ENCODE data around the gene IFI27L2. TPM values are rescaled to one million over a fixed set of nuclear protein-coding genes. Genes with fewer than 3 reads are reported as not detected.

IFI27L2 gene
- total RNA-seq, 4 donors from 2014 or later: 32.8 to 108 (median 74.6) TPM; not detected in 1

DNA sequence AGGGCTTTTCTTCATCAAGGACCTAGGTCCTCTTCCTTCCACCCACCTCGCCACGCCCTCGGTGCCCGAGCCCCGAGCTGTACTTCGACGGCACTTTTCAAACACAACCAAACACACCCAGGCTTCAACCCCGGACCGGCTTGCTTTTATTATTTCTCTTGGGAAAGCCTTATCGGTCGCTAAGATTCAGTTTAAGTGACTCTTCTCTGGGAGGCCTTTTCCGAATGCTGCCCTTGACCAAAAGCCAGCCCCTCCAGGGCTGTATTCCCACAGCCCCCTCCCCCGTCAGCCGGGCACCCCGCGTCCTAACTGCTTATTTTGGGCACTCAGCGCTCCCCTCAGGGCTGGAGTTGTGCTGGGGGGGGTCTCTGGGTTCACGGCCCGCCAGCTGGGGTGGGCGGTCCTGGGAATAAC is 44.1 kb upstream of the IFI27L2 start:
- Histone ChIP-seq H3K27me3 (peaks cover 65% of the 10 kb centered on the region), H3K36me3 (no peaks in the 10 kb centered on the region), H3K9me3 (no peaks in the 10 kb centered on the region), H3K4me1 (peaks cover 0 to 20% (median 15%) of the 10 kb centered on the region in 4 donors), H3K4me3 (peak overlapping the region; percentile 32 to 60 (median 56)), H3K27ac (peak overlapping the region; percentile 20 to 55 (median 34))
- in situ Hi-C loops (cut with MboI; ENCODE audit: low pct_ligation_motif_present in 1 of 4, low pct_unique_long_range_greater_than_20kb in 1 of 4, low sequenced_read_pairs in 3 of 4): no loop called here
- DNase-seq: peak; percentile 11
- TF ChIP-seq, protein P1, sequence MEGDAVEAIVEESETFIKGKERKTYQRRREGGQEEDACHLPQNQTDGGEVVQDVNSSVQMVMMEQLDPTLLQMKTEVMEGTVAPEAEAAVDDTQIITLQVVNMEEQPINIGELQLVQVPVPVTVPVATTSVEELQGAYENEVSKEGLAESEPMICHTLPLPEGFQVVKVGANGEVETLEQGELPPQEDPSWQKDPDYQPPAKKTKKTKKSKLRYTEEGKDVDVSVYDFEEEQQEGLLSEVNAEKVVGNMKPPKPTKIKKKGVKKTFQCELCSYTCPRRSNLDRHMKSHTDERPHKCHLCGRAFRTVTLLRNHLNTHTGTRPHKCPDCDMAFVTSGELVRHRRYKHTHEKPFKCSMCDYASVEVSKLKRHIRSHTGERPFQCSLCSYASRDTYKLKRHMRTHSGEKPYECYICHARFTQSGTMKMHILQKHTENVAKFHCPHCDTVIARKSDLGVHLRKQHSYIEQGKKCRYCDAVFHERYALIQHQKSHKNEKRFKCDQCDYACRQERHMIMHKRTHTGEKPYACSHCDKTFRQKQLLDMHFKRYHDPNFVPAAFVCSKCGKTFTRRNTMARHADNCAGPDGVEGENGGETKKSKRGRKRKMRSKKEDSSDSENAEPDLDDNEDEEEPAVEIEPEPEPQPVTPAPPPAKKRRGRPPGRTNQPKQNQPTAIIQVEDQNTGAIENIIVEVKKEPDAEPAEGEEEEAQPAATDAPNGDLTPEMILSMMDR (IDR thresholded peaks at IDR 0.05): no peak
- TF ChIP-seq EP300 (IDR thresholded peaks at IDR 0.05; ENCODE audit: low read depth): no peak
- TF ChIP-seq POLR2AphosphoS5 (IDR thresholded peaks at IDR 0.05): no peak
- no peak for TF ChIP-seq POLR2A (IDR thresholded peaks at IDR 0.05)
- intact Hi-C loops (cut with DNase I; ENCODE audit: low total_unique reads): no loop called here
- 0 to 2% methylated on average over 3 to 20 of the region's 20 CpGs for WGBS, 2 donors (ENCODE audit: low coverage in 1 of 2)

DNA sequence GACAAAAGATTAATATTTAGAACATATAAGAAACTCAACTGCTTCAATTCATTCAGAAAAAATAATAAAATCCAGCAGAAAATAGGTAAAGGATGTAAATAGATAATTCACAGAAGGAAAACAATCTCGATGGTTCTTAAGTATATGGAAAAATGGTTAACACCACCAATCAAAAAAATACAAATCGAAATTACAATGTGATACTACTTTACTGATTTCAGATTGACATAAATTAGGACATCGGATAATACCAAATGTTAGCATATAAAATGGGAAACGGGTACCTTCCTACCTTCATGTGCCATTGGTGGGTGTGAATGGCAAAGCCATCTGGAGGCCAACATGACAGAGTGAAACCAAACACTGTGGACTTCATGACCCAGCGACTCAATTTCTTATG is 43.1 kb upstream of the IFI27L2 start:
- no peaks in the 10 kb centered on the region for H3K36me3 ChIP-seq
- WGBS, 2 donors (ENCODE audit: low coverage in 1 of 2): 59 to 84% methylated on average over 4 to 5 of the region's 5 CpGs
- no peak overlapping the region for H3K4me3 ChIP-seq
- peaks cover 0 to 20% (median 15%) of the 10 kb centered on the region in 4 donors for H3K4me1 ChIP-seq
- intact Hi-C loops (cut with DNase I; ENCODE audit: low total_unique reads): no loop called here
- H3K9me3 ChIP-seq: no peaks in the 10 kb centered on the region
- peaks cover 55% of the 10 kb centered on the region for H3K27me3 ChIP-seq
- TF ChIP-seq POLR2AphosphoS5 (IDR thresholded peaks at IDR 0.05) (no peak), EP300 (IDR thresholded peaks at IDR 0.05; ENCODE audit: low read depth) (no peak), POLR2A (IDR thresholded peaks at IDR 0.05) (no peak)
- TF ChIP-seq, protein P1 (IDR thresholded peaks at IDR 0.05): no peak
- no peak overlapping the region for H3K27ac ChIP-seq
- in situ Hi-C loops (cut with MboI; ENCODE audit: low pct_ligation_motif_present in 1 of 4, low pct_unique_long_range_greater_than_20kb in 1 of 4, low sequenced_read_pairs in 3 of 4): no loop called here
- no peak for DNase-seq

DNA sequence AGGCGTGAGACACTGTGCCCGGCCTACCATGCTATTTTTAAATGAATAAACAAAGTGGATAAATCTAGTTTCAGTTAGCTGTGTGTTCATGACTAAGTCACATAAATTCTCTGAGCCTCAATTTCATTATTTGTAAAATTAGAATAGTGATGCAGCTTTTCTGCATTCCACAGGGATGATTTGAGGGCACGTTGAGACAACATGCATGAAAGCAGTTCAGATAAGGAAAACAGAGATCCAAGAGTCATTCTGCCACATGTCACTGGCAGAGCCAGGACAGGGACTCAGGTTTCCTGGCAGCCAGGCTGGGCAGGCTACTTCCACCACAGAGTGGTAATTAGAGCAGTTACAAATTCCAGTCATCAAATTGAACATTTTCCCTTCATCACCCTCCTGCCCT is 41.8 kb upstream of the IFI27L2 start:
- 17 to 34% methylated on average over 3 of the region's 3 CpGs for WGBS, 2 donors (ENCODE audit: low coverage in 1 of 2)
- intact Hi-C loops (cut with DNase I; ENCODE audit: low total_unique reads): no loop called here
- no peak for DNase-seq
- Histone ChIP-seq H3K9me3 (no peaks in the 10 kb centered on the region), H3K4me1 (peaks cover 0 to 20% (median 15%) of the 10 kb centered on the region in 4 donors), H3K36me3 (no peaks in the 10 kb centered on the region), H3K27me3 (peaks cover 45% of the 10 kb centered on the region), H3K4me3 (no peak overlapping the region), H3K27ac (no peak overlapping the region)
- TF ChIP-seq POLR2AphosphoS5 (IDR thresholded peaks at IDR 0.05): no peak
- TF ChIP-seq EP300 (IDR thresholded peaks at IDR 0.05; ENCODE audit: low read depth): no peak
- no peak for TF ChIP-seq POLR2A (IDR thresholded peaks at IDR 0.05)
- TF ChIP-seq, protein P1 (IDR thresholded peaks at IDR 0.05): no peak
- in situ Hi-C loops (cut with MboI; ENCODE audit: low pct_ligation_motif_present in 1 of 4, low pct_unique_long_range_greater_than_20kb in 1 of 4, low sequenced_read_pairs in 3 of 4): no loop called here

DNA sequence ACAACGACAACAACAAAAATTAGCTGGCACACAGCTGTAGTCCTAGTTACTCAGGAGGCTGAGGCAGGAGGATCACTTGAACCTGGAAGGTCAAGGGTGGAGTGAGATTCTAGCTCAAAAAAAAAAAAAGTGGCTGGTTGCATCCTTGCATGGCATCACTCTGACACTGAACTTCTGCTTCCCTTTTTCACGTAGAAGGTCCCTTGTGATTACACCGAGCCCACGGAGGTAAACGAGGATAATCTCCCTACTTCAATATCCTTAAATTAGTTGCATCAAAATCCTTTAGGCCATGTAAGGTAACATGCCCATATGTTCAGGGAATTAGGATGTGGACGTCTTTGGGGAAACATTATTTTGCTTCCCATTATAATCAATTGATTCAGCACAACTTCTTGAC is 40.7 kb upstream of the IFI27L2 start:
- Histone ChIP-seq H3K36me3 (no peaks in the 10 kb centered on the region), H3K27me3 (peaks cover 38% of the 10 kb centered on the region), H3K9me3 (no peaks in the 10 kb centered on the region), H3K27ac (no peak overlapping the region), H3K4me1 (peaks cover 0 to 15% (median 14%) of the 10 kb centered on the region in 4 donors), H3K4me3 (no peak overlapping the region)
- in situ Hi-C loops (cut with MboI; ENCODE audit: low pct_ligation_motif_present in 1 of 4, low pct_unique_long_range_greater_than_20kb in 1 of 4, low sequenced_read_pairs in 3 of 4) (no loop called here), intact Hi-C loops (cut with DNase I; ENCODE audit: low total_unique reads) (no loop called here)
- TF ChIP-seq, protein P1 (IDR thresholded peaks at IDR 0.05): no peak
- no peak for TF ChIP-seq EP300 (IDR thresholded peaks at IDR 0.05; ENCODE audit: low read depth)
- no peak for TF ChIP-seq POLR2A (IDR thresholded peaks at IDR 0.05)
- TF ChIP-seq POLR2AphosphoS5 (IDR thresholded peaks at IDR 0.05): no peak
- DNase-seq: no peak
- 62 to 82% methylated on average over 5 to 6 of the region's 6 CpGs for WGBS, 2 donors (ENCODE audit: low coverage in 1 of 2)

Measured in transverse colon (tissue), 4 donors.